ENCODE data around the gene DLG2.
A peak's percentile ranks its signal among the peaks of the same experiment; 100 is the strongest.

DNA sequence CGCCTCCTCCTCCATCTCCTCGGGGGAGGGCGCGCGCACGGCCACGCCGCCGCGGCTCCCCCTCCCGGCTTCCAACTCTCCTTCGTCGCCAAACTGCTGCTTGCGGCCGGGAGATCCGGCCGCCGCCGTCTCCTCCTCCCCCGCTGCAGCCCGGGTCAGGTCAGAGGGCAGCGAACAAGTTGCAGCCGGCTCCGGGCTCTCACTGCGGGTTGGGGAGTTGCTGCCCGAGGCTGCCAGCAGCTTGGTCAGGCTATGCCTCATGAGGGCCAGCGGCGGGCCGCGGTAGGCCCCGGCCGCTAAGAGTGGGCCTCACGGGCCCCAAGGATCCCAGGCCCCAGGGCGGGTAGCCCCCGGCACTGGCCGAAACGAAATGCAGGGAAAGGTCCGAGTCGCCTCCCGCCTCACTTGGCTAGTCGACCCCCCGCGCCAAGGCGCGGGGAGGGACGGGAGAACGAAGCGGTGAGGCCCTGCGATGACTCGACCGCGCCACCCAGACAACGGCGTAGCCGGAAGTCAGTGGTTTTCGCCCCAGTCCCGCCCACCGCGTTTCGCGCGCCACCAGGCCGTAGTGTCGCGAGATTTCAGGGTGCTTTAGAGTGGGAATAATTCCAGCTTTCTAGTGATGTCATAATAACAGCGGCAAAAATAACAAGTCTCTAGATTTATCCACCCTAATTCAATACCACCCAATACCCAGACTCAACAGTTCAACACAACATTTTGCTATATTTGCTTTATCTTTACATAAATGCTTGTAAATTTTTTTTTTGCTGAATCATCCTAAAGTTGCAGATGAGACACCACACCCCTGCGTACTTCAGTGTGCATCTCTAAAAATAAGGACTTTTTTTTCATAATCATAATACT lies 37.7 kb upstream of the DLG2 start, which contains the start of gene CREBZF:
- TF ChIP-seq, protein P1, sequence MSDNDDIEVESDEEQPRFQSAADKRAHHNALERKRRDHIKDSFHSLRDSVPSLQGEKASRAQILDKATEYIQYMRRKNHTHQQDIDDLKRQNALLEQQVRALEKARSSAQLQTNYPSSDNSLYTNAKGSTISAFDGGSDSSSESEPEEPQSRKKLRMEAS (IDR thresholded peaks at IDR 0.05) = no peak; the same call in 1 of the 2 replicates
- no peak for TF ChIP-seq EP300 (IDR thresholded peaks at IDR 0.05; ENCODE audit: borderline replicate concordance)
- peak; percentile 83 for TF ChIP-seq TAF1 (IDR thresholded peaks at IDR 0.05; ENCODE audit: low read depth)
- TF ChIP-seq RAD21 (IDR thresholded peaks at IDR 0.05; ENCODE audit: low read depth) = no peak
- no peak; the same call in 1 of the 2 replicates for TF ChIP-seq NFIC (IDR thresholded peaks at IDR 0.05)
- TF ChIP-seq, protein P2, sequence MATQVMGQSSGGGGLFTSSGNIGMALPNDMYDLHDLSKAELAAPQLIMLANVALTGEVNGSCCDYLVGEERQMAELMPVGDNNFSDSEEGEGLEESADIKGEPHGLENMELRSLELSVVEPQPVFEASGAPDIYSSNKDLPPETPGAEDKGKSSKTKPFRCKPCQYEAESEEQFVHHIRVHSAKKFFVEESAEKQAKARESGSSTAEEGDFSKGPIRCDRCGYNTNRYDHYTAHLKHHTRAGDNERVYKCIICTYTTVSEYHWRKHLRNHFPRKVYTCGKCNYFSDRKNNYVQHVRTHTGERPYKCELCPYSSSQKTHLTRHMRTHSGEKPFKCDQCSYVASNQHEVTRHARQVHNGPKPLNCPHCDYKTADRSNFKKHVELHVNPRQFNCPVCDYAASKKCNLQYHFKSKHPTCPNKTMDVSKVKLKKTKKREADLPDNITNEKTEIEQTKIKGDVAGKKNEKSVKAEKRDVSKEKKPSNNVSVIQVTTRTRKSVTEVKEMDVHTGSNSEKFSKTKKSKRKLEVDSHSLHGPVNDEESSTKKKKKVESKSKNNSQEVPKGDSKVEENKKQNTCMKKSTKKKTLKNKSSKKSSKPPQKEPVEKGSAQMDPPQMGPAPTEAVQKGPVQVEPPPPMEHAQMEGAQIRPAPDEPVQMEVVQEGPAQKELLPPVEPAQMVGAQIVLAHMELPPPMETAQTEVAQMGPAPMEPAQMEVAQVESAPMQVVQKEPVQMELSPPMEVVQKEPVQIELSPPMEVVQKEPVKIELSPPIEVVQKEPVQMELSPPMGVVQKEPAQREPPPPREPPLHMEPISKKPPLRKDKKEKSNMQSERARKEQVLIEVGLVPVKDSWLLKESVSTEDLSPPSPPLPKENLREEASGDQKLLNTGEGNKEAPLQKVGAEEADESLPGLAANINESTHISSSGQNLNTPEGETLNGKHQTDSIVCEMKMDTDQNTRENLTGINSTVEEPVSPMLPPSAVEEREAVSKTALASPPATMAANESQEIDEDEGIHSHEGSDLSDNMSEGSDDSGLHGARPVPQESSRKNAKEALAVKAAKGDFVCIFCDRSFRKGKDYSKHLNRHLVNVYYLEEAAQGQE (IDR thresholded peaks at IDR 0.05; ENCODE audit: low read depth) = no peak
- no peak for TF ChIP-seq CEBPB (IDR thresholded peaks at IDR 0.05)
- no peak for TF ChIP-seq ZBTB7A (IDR thresholded peaks at IDR 0.05; ENCODE audit: low read depth)
- TF ChIP-seq EGR1 (IDR thresholded peaks at IDR 0.05) = 0 out of 2 replicates have a peak, but pooled peaks have one; percentile 16
- TF ChIP-seq, protein P3, sequence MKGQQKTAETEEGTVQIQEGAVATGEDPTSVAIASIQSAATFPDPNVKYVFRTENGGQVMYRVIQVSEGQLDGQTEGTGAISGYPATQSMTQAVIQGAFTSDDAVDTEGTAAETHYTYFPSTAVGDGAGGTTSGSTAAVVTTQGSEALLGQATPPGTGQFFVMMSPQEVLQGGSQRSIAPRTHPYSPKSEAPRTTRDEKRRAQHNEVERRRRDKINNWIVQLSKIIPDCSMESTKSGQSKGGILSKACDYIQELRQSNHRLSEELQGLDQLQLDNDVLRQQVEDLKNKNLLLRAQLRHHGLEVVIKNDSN (IDR thresholded peaks at IDR 0.05) = no peak
- TF ChIP-seq TEAD4 (IDR thresholded peaks at IDR 0.05) = no peak
- no peak for TF ChIP-seq FOXM1 (IDR thresholded peaks at IDR 0.05; ENCODE audit: borderline replicate concordance, low read depth)
